ENCODE results near the gene DGKB. TPM values are rescaled to one million over a fixed set of nuclear protein-coding genes. Genes with fewer than 3 reads are reported as not detected.

DGKB gene
- total and polyA plus RNA-seq, 7 donors = 0.39 to 22.4 (median 11.3) TPM; not detected in 2

DNA sequence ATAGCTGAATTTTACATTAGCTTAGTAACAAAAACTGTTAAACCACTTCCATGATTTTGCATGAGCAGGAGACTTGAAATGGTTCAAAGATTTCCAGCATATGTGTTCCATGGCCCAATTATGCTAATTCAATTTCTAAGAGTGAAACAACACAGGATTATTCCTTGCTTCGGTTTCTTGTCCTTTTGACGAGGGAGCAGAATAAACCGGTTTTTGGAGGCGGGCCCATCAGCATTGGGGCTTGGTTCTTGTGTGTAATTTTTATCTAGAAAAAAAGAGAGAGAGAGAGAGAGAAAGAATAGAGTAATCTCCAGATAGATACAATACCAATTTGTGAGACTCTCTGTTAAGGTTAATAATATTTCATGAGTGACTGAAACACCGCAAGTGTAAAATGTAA lies 753.6 kb downstream of the DGKB start:
- H3K4me1 ChIP-seq = no peaks in the 10 kb centered on the region
- H3K9me3 ChIP-seq = no peaks in the 10 kb centered on the region
- no peaks in the 10 kb centered on the region for H3K27me3 ChIP-seq
- intact Hi-C loops (cut with DNase I) = no loop called here
- H3K4me3 ChIP-seq = no peak overlapping the region
- no peaks in the 10 kb centered on the region for H3K36me3 ChIP-seq
- no peak for DNase-seq
- no peak overlapping the region for H3K27ac ChIP-seq
- 76 to 91% methylated on average over 5 of the region's 5 CpGs for WGBS, 2 donors
- TF ChIP-seq POLR2A (IDR thresholded peaks at IDR 0.05) = no peak
- no peak for TF ChIP-seq POLR2AphosphoS5 (IDR thresholded peaks at IDR 0.05)
- no peak for TF ChIP-seq EP300 (IDR thresholded peaks at IDR 0.05)
- TF ChIP-seq, protein P1, sequence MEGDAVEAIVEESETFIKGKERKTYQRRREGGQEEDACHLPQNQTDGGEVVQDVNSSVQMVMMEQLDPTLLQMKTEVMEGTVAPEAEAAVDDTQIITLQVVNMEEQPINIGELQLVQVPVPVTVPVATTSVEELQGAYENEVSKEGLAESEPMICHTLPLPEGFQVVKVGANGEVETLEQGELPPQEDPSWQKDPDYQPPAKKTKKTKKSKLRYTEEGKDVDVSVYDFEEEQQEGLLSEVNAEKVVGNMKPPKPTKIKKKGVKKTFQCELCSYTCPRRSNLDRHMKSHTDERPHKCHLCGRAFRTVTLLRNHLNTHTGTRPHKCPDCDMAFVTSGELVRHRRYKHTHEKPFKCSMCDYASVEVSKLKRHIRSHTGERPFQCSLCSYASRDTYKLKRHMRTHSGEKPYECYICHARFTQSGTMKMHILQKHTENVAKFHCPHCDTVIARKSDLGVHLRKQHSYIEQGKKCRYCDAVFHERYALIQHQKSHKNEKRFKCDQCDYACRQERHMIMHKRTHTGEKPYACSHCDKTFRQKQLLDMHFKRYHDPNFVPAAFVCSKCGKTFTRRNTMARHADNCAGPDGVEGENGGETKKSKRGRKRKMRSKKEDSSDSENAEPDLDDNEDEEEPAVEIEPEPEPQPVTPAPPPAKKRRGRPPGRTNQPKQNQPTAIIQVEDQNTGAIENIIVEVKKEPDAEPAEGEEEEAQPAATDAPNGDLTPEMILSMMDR (IDR thresholded peaks at IDR 0.05) = no peak

DNA sequence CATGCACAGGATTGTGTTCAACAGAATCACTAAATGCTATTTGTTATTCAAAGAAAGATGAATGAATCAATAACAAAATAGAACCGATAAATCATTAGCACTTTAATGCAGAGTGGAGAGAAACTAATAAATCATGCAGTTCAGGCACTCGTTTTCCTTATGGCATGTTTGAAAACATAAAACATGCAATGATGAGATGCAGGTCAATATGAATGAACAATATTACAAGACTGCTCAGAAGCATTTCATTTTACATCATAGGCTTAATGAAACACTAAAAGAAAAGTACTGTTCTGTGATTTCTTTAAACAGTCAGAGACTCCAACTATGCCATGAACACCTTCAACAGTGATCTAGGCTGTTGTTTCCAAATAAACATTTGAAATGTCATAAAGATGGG lies 755.0 kb downstream of the DGKB start:
- no peaks in the 10 kb centered on the region for H3K9me3 ChIP-seq
- no peaks in the 10 kb centered on the region for H3K4me1 ChIP-seq
- H3K27me3 ChIP-seq = no peaks in the 10 kb centered on the region
- DNase-seq = no peak
- intact Hi-C loops (cut with DNase I) = no loop called here
- WGBS, 2 donors = 34 to 54% methylated on average over 2 of the region's 2 CpGs
- no peak overlapping the region for H3K27ac ChIP-seq
- TF ChIP-seq EP300 (IDR thresholded peaks at IDR 0.05) (no peak), POLR2A (IDR thresholded peaks at IDR 0.05) (no peak), POLR2AphosphoS5 (IDR thresholded peaks at IDR 0.05) (no peak)
- TF ChIP-seq, protein P1 (IDR thresholded peaks at IDR 0.05) = no peak
- H3K36me3 ChIP-seq = no peaks in the 10 kb centered on the region
- no peak overlapping the region for H3K4me3 ChIP-seq

DNA sequence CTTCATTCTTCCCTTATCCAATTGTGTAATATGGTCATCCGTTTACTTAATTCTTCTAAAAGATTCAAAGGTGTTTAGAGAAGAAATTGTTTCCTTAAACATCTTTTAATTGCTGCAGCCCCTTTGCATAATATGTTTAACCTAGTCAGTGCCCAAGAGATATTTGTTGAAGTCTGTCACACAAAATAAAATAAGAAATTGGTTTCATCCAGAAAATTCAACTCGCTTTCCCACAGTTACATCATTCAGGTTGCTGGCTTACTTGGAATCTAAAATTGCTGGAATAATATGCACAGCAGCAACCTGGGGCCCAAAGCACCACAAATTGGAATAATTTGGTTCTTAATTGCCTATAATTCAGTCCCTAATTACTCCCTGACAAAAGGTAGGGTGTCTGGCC lies 758.0 kb downstream of the DGKB start:
- DNase-seq = no peak
- 93 to 96% methylated on average over 2 of the region's 2 CpGs for WGBS, 2 donors
- Histone ChIP-seq H3K9me3 (no peaks in the 10 kb centered on the region), H3K27ac (no peak overlapping the region), H3K4me1 (no peaks in the 10 kb centered on the region), H3K27me3 (no peaks in the 10 kb centered on the region), H3K36me3 (no peaks in the 10 kb centered on the region), H3K4me3 (no peak overlapping the region)
- intact Hi-C loops (cut with DNase I) = no loop called here
- no peak for TF ChIP-seq POLR2A (IDR thresholded peaks at IDR 0.05)
- TF ChIP-seq POLR2AphosphoS5 (IDR thresholded peaks at IDR 0.05) = no peak
- no peak for TF ChIP-seq EP300 (IDR thresholded peaks at IDR 0.05)
- TF ChIP-seq, protein P1 (IDR thresholded peaks at IDR 0.05) = no peak

DNA sequence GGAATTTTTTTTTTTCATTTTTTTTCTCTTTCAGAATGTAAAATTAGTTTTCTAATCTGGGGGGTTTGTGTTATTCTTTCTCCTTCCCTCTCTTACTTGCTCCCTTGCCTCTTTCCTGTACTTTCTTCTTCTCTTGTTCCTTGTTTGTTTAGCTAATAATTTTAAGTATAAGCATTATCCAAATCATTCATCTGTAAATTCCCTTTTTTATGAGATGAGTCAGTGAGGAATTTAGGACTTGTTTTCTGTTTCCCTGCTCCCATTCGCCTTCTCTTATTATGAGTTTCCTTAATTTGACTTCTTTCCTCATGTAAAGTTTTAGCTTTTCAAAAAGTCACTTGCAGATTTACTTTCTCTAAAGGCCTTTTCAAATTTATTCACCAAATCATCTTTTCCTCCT lies 758.4 kb downstream of the DGKB start:
- Histone ChIP-seq H3K9me3 (no peaks in the 10 kb centered on the region), H3K4me3 (no peak overlapping the region), H3K4me1 (no peaks in the 10 kb centered on the region), H3K27ac (no peak overlapping the region), H3K36me3 (no peaks in the 10 kb centered on the region), H3K27me3 (no peaks in the 10 kb centered on the region)
- intact Hi-C loops (cut with DNase I) = no loop called here
- WGBS, 2 donors = 92% methylated on average over 1 of the region's 1 CpG
- DNase-seq = no peak
- TF ChIP-seq POLR2A (IDR thresholded peaks at IDR 0.05) = no peak
- TF ChIP-seq POLR2AphosphoS5 (IDR thresholded peaks at IDR 0.05) = no peak
- TF ChIP-seq EP300 (IDR thresholded peaks at IDR 0.05) = no peak
- TF ChIP-seq, protein P1 (IDR thresholded peaks at IDR 0.05) = no peak

DNA sequence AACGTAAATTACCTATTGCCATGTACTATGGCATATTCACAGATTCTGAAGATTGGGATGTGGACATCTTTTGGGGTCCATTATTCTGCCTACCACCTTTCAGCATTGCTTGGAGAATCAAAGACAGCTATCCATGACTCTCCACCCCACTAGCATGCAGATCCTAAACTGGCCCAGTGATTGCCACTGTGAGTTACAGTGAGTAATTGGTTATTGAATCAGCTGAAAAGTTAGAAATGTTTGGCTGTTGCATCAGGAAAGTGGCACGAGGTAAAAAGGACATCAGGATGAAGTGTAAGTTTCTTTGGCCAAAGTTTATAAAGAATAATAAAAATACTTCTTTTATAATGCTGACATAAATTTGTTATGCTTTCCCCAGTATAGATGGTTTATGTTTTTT lies 764.9 kb downstream of the DGKB start:
- H3K27me3 ChIP-seq = no peaks in the 10 kb centered on the region
- H3K4me3 ChIP-seq = no peak overlapping the region
- WGBS, 2 donors = 52 to 77% methylated on average over 2 of the region's 2 CpGs
- no peaks in the 10 kb centered on the region for H3K9me3 ChIP-seq
- intact Hi-C loops (cut with DNase I) = no loop called here
- no peak for DNase-seq
- no peaks in the 10 kb centered on the region for H3K36me3 ChIP-seq
- no peak for TF ChIP-seq POLR2AphosphoS5 (IDR thresholded peaks at IDR 0.05)
- no peak for TF ChIP-seq EP300 (IDR thresholded peaks at IDR 0.05)
- TF ChIP-seq, protein P1 (IDR thresholded peaks at IDR 0.05) = no peak
- no peak for TF ChIP-seq POLR2A (IDR thresholded peaks at IDR 0.05)
- H3K4me1 ChIP-seq = no peaks in the 10 kb centered on the region
- no peak overlapping the region for H3K27ac ChIP-seq

Measured in sigmoid colon (tissue), 7 donors.